Endothelial cell of umbilical vein (primary cell): ENCODE measurements around the gene ZDHHC17. TPM values are rescaled to one million over a fixed set of nuclear protein-coding genes. Genes with fewer than 3 reads are reported as not detected.

ENCODE experiments used
- BruUV-seq: library from RNA; stranded (reverse); fragments of 400-500 nt; replicated peaks from 2 replicates; lab custom pipeline; 2021; lab: Mats Ljungman, UMichigan
- CTCF ChIA-PET: fragments of 300-600, 350-600 bp; sonication (Branson Sonifier 250); formaldehyde crosslinking; loops from one replicate; lab custom pipeline; 2021; ENCODE audit warnings: antibody characterized with exemption, inconsistent platforms; lab: Charles Lee
- POLR2A ChIA-PET: fragments of 300-600, 350-600 bp; sonication (Branson Sonifier 250); formaldehyde crosslinking; loops from one replicate; lab custom pipeline; 2021; ENCODE audit warnings: antibody characterized with exemption, inconsistent platforms; lab: Charles Lee
- DNase-seq: peaks from one replicate; pipeline ENCODE4 v3.0.0-alpha.2; 2011; ENCODE audit warnings: low read depth, low spot score
- FAIRE-seq: peaks from 2 replicates; lab custom pipeline; 2011; peaks lifted over from hg19 to GRCh38; lab: Jason Lieb, UNC
- H2AFZ ChIP-seq: 2 replicates; pipeline ENCODE4 v1.6.0; 2012; ENCODE audit warnings: low read depth, low read length, control low read depth, inconsistent platforms
- H3K27ac ChIP-seq: 2 replicates; pipeline ENCODE4 v1.5.1; 2011; ENCODE audit warnings: low read depth, mild to moderate bottlenecking, control low read depth, low read length, moderate library complexity; ENCODE audit not compliant: insufficient read depth
- H3K27me3 ChIP-seq, 2 experiments: 2 replicates each; pipeline versions ENCODE4 v1.6.0 to v1.6.1; 2011; ENCODE audit warnings: low read length in 2 of 2, mixed read lengths in 1 of 2; ENCODE audit not compliant: control insufficient read depth in 2 of 2, insufficient read depth in 2 of 2
- H3K36me3 ChIP-seq, 2 experiments: 2 replicates in 1 of 2; 3 replicates in 1 of 2; pipeline ENCODE4 v1.5.1; 2011; ENCODE audit warnings: low read length in 2 of 2, mild to moderate bottlenecking in 1 of 2, moderate library complexity in 1 of 2; ENCODE audit not compliant: control insufficient read depth in 2 of 2, insufficient read depth in 2 of 2; ENCODE audit errors: extremely low read depth in 1 of 2
- H3K4me1 ChIP-seq: 3 replicates; pipeline ENCODE4 v1.5.1; 2011; ENCODE audit warnings: mild to moderate bottlenecking, low read length; ENCODE audit not compliant: control insufficient read depth, insufficient read depth; ENCODE audit errors: extremely low read depth
- H3K4me2 ChIP-seq: 2 replicates; pipeline ENCODE4 v1.6.1; 2011; ENCODE audit warnings: low read length, control low read depth, mixed read lengths; ENCODE audit not compliant: insufficient read depth
- H3K4me3 ChIP-seq, 3 experiments: fragments of 200-600 bp in 1 of 3; sonication (generic), shearing (Covaris generic) in 1 of 3; replicated peaks in 1 of 3; 2 replicates each; pipeline ENCODE4 v1.5.1; 2011 to 2016; ENCODE audit warnings: control low read depth in 3 of 3, low read length in 3 of 3, mild to moderate bottlenecking in 2 of 3, inconsistent platforms in 1 of 3, low read depth in 1 of 3, moderate library complexity in 1 of 3; ENCODE audit not compliant: insufficient read depth in 1 of 3
- H3K79me2 ChIP-seq: 2 replicates; pipeline ENCODE4 v1.6.0; 2012; ENCODE audit warnings: low read length, inconsistent platforms; ENCODE audit not compliant: control insufficient read depth, insufficient read depth
- H3K9ac ChIP-seq: replicated peaks from 2 replicates; pipeline ENCODE3; 2011; ENCODE audit warnings: low read length, control low read depth; ENCODE audit not compliant: insufficient read depth; ENCODE audit errors: extremely low read depth
- H3K9me1 ChIP-seq: replicated peaks from 3 replicates; pipeline ENCODE4 v1.6.0; 2011; ENCODE audit warnings: mild to moderate bottlenecking, low read length; ENCODE audit not compliant: control insufficient read depth, insufficient read depth; ENCODE audit errors: extremely low read depth
- H3K9me3 ChIP-seq: replicated peaks from 2 replicates; pipeline ENCODE4 v1.5.1; 2012; ENCODE audit warnings: low read length, inconsistent platforms; ENCODE audit not compliant: control insufficient read depth, insufficient read depth
- H4K20me1 ChIP-seq: replicated peaks from 2 replicates; pipeline ENCODE3; 2011; ENCODE audit warnings: mild to moderate bottlenecking, low read length; ENCODE audit not compliant: control insufficient read depth, insufficient read depth; ENCODE audit errors: extremely low read depth
- EZH2 ChIP-seq: IDR thresholded peaks from 2 replicates; pipeline ENCODE4 v1.6.1; 2012; ENCODE audit warnings: borderline replicate concordance, low read depth, mild to moderate bottlenecking, moderate library complexity, low read length, inconsistent platforms; ENCODE audit not compliant: severe bottlenecking
- MAX ChIP-seq: IDR thresholded peaks from 2 replicates; pipeline ENCODE4 v1.6.1; 2011; ENCODE audit not compliant: insufficient read depth, insufficient read length
- MYC ChIP-seq: IDR thresholded peaks from one replicate; pipeline ENCODE4 v1.6.1; 2011; ENCODE audit warnings: mild to moderate bottlenecking, low read depth, low read length
- POLR2AphosphoS5 ChIP-seq: IDR thresholded peaks from 2 replicates; pipeline ENCODE4 v1.6.1; 2012; ENCODE audit warnings: low read depth, mild to moderate bottlenecking, control low read depth, low read length, moderate library complexity; ENCODE audit not compliant: insufficient read depth
- dilution Hi-C: fragments of 300-500 bp; cut with MboI; formaldehyde crosslinking; loops from one replicate; pipeline ENCODE4 v1.15.0; 2019; ENCODE audit warnings: low sequenced_read_pairs; ENCODE audit not compliant: extremely low pct_ligation_motif_present
- intact Hi-C: fragments of 100-400 bp; cut with micrococcal nuclease; formaldehyde crosslinking; loops from one replicate; pipeline ENCODE4 v1.10.0; 2022
- polyA plus RNA-seq, 4 experiments: library from polyadenylated mRNA; depleted of rRNA in 3 of 4; stranded (reverse) in 3 of 4; unstranded in 1 of 4; fragments of >200 nt; gene quantifications; 2 replicates each; pipeline versions ENCODE4 v1.2.1 to v1.2.3, GENCODE V29; 2011 to 2012; ENCODE audit warnings: missing spikeins in 1 of 4
- total RNA-seq: library from RNA; stranded (reverse); gene quantifications from 2 replicates; pipeline ENCODE4 v1.2.3, GENCODE V29; 2021

Gene ZDHHC17
- total and polyA plus RNA-seq, 2 donors (not counting 3 experiments of a cell fraction or from before 2014, with no cell fraction given) = 21.2 to 26.9 TPM

- no peak overlapping the region for H3K4me2 ChIP-seq
- no peaks in the 10 kb centered on the region for H3K9me1 ChIP-seq
- BruUV-seq = no TSS peak
- no peak overlapping the region for H3K9ac ChIP-seq
- H3K27ac ChIP-seq = no peak overlapping the region
- no peaks in the 10 kb centered on the region for H3K9me3 ChIP-seq
- DNase-seq (no peak), FAIRE-seq (no peak)
- POLR2A ChIA-PET = no interaction called here
- TF ChIP-seq EZH2 = no peak
- H2AFZ ChIP-seq = no peak overlapping the region
- dilution Hi-C loops (no loop called here), intact Hi-C loops (no loop called here)
- no peaks in the 10 kb centered on the region for H3K4me1 ChIP-seq
- no peaks in the 10 kb centered on the region for H3K36me3 ChIP-seq
- H3K27me3 ChIP-seq = no peaks in the 10 kb centered on the region
- peaks cover 16% of the 10 kb centered on the region for H3K79me2 ChIP-seq
- H3K4me3 ChIP-seq = no peak overlapping the region
- CTCF ChIA-PET = no interaction called here
- no peaks in the 10 kb centered on the region for H4K20me1 ChIP-seq
Measured at GRCh38 chr12:76799362-76799761, 35.4 kb downstream of the ZDHHC17 start.

- no TSS peak for BruUV-seq
- H3K9ac ChIP-seq = no peak overlapping the region
- H3K9me1 ChIP-seq = no peaks in the 10 kb centered on the region
- CTCF ChIA-PET = no interaction called here
- H3K9me3 ChIP-seq = no peaks in the 10 kb centered on the region
- dilution Hi-C loops = no loop called here
- DNase-seq = no peak
- H3K36me3 ChIP-seq = peaks cover 4% of the 10 kb centered on the region in 2 experiments
- FAIRE-seq = no peak
- no peak overlapping the region for H3K27ac ChIP-seq
- no peak for TF ChIP-seq EZH2
- TF ChIP-seq MYC = no peak
- no peak for TF ChIP-seq MAX
- TF ChIP-seq POLR2AphosphoS5 = no peak
- no peak overlapping the region for H3K4me3 ChIP-seq
- intact Hi-C loops = no loop called here
- no peaks in the 10 kb centered on the region for H4K20me1 ChIP-seq
- no peaks in the 10 kb centered on the region for H3K4me1 ChIP-seq
- POLR2A ChIA-PET = no interaction called here
- H3K4me2 ChIP-seq = no peak overlapping the region
- H2AFZ ChIP-seq = no peak overlapping the region
- H3K79me2 ChIP-seq = peaks cover 2% of the 10 kb centered on the region
- no peaks in the 10 kb centered on the region for H3K27me3 ChIP-seq
Measured at GRCh38 chr12:76802060-76802459, 38.1 kb downstream of the ZDHHC17 start.
